Vagina (tissue), 2 donors: ENCODE results near the gene HCK. TPM values are rescaled to one million over a fixed set of nuclear protein-coding genes. Genes with fewer than 3 reads are reported as not detected.
A peak's percentile ranks its signal among the peaks of the same experiment; 100 is the strongest.

Experiments
- DNase-seq, 2 donors: peaks; one replicate each; pipeline ENCODE4 v3.0.0-alpha.2; 2017; ENCODE audit errors: extremely low spot score in 2 of 2
- H3K27ac ChIP-seq: fragments of 200-600 bp; sonication (generic); one replicate; pipeline ENCODE4 v1.5.1; 2019
- H3K27me3 ChIP-seq: fragments of 200-600 bp; sonication (generic); one replicate; pipeline ENCODE4 v1.5.1; 2019
- H3K36me3 ChIP-seq, 2 donors: fragments of 200-600 bp; sonication (generic); one replicate each; pipeline ENCODE4 v1.5.1; 2017 to 2019
- H3K4me1 ChIP-seq: fragments of 200-600 bp; sonication (generic); one replicate; pipeline ENCODE4 v1.5.1; 2019
- H3K4me3 ChIP-seq, 2 donors: fragments of 200-600 bp; sonication (generic); 1 replicate in 1 of 2; 2 replicates in 1 of 2; pipeline ENCODE4 v1.5.1; 2016 to 2019
- H3K9me3 ChIP-seq: fragments of 200-600 bp; sonication (generic); one replicate; pipeline ENCODE4 v1.5.1; 2019
- CTCF ChIP-seq, 3 experiments: fragments of 450-650 bp in 2 of 3; fragments of 200-600 bp in 1 of 3; sonication (generic) in 1 of 3; IDR thresholded peaks; one replicate each; pipeline ENCODE4 v1.5.1; 2017 to 2019; ENCODE audit warnings: antibody characterized with exemption in 3 of 3, mild to moderate bottlenecking in 2 of 3, moderate library complexity in 2 of 3
- POLR2A ChIP-seq, 2 donors: fragments of 450-650 bp; IDR thresholded peaks; one replicate each; pipeline ENCODE4 v1.6.1; 2017; ENCODE audit warnings: antibody characterized with exemption in 2 of 2, mild to moderate bottlenecking in 2 of 2, moderate library complexity in 2 of 2
- POLR2AphosphoS5 ChIP-seq, 2 donors: sonication (generic); formaldehyde crosslinking; IDR thresholded peaks; one replicate each; pipeline ENCODE4 v1.9.0; 2017; ENCODE audit warnings: antibody characterized with exemption in 2 of 2, mild to moderate bottlenecking in 2 of 2, low read depth in 1 of 2; ENCODE audit not compliant: insufficient read depth in 1 of 2
- intact Hi-C: fragments of 100-400 bp; cut with DNase I; formaldehyde crosslinking; loops from one replicate; pipeline ENCODE4 v1.15.1; 2023
- total RNA-seq: library from RNA; depleted of rRNA; stranded (reverse); fragments of >200 nt; gene quantifications from one replicate; pipeline ENCODE4 v1.2.3, GENCODE V29; 2016

Gene HCK
- total RNA-seq, 1 donor from 2014 or later: 10.1 TPM

DNA sequence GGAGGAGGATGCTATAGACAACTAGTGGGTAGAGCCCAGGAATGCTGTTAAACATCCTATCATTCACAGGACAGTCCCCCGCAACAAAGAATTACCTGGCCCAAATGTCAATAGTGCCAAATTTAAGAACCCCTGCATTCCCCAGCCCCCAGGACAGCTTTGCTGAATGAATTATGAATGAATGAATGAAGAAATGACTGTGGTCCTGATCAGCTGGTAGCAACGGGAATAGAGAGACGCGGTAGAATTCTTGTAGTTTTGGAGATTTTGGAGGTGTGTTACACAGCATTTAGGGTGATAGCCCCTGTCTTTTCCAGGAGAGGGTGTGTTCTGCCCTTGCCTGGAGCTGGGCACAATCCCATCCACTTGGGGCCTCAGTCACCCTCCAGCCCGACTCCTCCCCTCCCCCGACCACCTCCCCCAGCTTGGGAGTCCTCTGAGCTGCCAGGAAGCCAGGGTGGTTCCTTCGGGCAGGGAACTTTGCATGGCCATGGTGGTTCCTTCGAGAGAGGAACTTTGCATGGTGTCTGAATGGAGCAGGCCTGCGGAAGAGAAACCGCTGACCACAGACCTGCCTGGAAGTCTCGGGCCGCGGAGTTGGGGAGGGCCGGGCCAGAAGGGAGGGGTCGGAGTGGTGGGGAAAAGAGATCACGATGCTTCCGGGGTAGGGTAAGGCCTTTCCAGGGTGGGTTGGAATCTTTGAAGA is 1.0 kb upstream of the HCK start:
- H3K4me1 ChIP-seq: peaks cover 20% of the 10 kb centered on the region
- no peaks in the 10 kb centered on the region for H3K27me3 ChIP-seq
- TF ChIP-seq POLR2A (IDR thresholded peaks at IDR 0.05) (no peak), POLR2AphosphoS5 (IDR thresholded peaks at IDR 0.05; ENCODE audit: insufficient read depth in 1 of 2, low read depth in 1 of 2) (no peak), CTCF (IDR thresholded peaks at IDR 0.05) (no peak)
- intact Hi-C loops: no loop called here
- H3K27ac ChIP-seq: no peak overlapping the region
- no peaks in the 10 kb centered on the region for H3K9me3 ChIP-seq
- DNase-seq: no peak
- no peak overlapping the region for H3K4me3 ChIP-seq
- H3K36me3 ChIP-seq: no peaks in the 10 kb centered on the region

DNA sequence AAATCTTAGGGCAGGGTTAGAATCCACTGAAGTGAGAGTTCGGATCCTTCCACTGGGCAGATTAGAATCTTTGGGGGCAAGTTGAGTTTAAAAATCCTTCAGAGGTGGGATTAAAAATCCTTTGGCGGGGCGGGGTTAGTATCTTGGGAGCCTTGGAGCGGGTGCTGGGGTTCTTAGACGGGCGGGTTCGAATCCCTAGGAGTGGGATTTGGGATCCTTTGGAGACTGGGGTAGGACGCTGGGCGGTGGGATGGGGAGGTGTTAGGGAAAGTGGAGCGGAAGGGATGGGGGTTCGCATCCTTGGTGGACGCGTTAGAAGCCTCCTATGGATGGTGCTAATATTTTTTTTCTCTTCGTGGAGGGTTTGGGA is 337 bp upstream of the HCK start:
- H3K4me3 ChIP-seq: no peak overlapping the region
- intact Hi-C loops: no loop called here
- H3K27ac ChIP-seq: no peak overlapping the region
- no peaks in the 10 kb centered on the region for H3K27me3 ChIP-seq
- DNase-seq: no peak
- H3K9me3 ChIP-seq: no peaks in the 10 kb centered on the region
- H3K4me1 ChIP-seq: peaks cover 20% of the 10 kb centered on the region
- no peaks in the 10 kb centered on the region for H3K36me3 ChIP-seq
- TF ChIP-seq CTCF (IDR thresholded peaks at IDR 0.05) (no peak), POLR2AphosphoS5 (IDR thresholded peaks at IDR 0.05; ENCODE audit: insufficient read depth in 1 of 2, low read depth in 1 of 2) (no peak), POLR2A (IDR thresholded peaks at IDR 0.05) (no peak)

DNA sequence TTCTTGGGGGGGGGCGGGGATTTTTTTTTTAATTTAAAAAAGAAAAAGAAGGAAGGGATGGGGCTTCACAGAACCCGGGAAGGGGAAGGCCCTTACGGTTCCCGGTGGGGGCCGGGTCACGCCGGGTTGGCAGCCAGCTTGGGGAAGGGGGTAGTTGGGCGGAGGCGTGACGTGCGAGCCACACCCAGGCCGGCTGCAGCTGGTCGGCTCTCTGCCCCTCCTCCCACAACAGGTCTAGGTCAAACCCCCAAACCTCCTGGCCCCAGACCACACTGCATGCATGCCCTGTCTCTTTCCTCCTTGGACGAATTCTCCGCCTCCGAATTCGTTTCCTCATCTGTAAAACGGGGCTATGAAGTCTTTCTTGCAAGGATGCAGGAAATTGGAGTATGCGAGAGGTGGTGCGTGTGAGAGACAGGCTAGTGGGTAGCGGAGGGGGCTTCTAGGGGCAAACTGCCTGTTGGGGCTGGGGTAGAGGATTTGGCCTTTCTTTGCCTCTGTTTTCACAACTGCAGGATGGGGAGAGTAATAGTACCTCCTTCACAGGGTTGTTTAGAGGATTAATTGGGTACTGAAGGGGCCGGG is 828 bp downstream of the HCK start:
- no peaks in the 10 kb centered on the region for H3K36me3 ChIP-seq
- intact Hi-C loops: no loop called here
- no peak for DNase-seq
- H3K27ac ChIP-seq: no peak overlapping the region
- no peaks in the 10 kb centered on the region for H3K27me3 ChIP-seq
- H3K9me3 ChIP-seq: no peaks in the 10 kb centered on the region
- H3K4me1 ChIP-seq: peaks cover 20% of the 10 kb centered on the region
- peak overlapping the region; percentile 34 to 35 for H3K4me3 ChIP-seq
- TF ChIP-seq CTCF (IDR thresholded peaks at IDR 0.05) (no peak), POLR2AphosphoS5 (IDR thresholded peaks at IDR 0.05; ENCODE audit: insufficient read depth in 1 of 2, low read depth in 1 of 2) (no peak), POLR2A (IDR thresholded peaks at IDR 0.05) (no peak)

GRCh38 chr20:32053648-32054047 is 1.6 kb downstream of the HCK start:
- H3K27me3 ChIP-seq: no peaks in the 10 kb centered on the region
- no peak overlapping the region for H3K27ac ChIP-seq
- no peak for DNase-seq

More at GRCh38 chr20:32053648-32054047, 1.6 kb downstream of the HCK start:
- no peaks in the 10 kb centered on the region for H3K9me3 ChIP-seq
- no peak for TF ChIP-seq CTCF (IDR thresholded peaks at IDR 0.05)
- TF ChIP-seq POLR2A (IDR thresholded peaks at IDR 0.05): no peak
- no peak for TF ChIP-seq POLR2AphosphoS5 (IDR thresholded peaks at IDR 0.05; ENCODE audit: insufficient read depth in 1 of 2, low read depth in 1 of 2)
- H3K4me1 ChIP-seq: peaks cover 20% of the 10 kb centered on the region
- no peaks in the 10 kb centered on the region for H3K36me3 ChIP-seq
- no peak overlapping the region for H3K4me3 ChIP-seq
- intact Hi-C loops: no loop called here
